Stimulated activated CD4-positive, alpha-beta T cell treated with anti-CD3 and anti-CD28 coated beads, Interleukin-4, amount 100 ng/mL, for 1 hour (primary cell): ENCODE measurements around the gene SERPINE1.
"Not testable (repeated sequence)": the region's sequence is repeated elsewhere in the genome, so short reads cannot be mapped to it uniquely, and the experiment has no call there.

Experiments used
- DNase-seq: peaks from one replicate; pipeline ENCODE4 v3.0.0-alpha.2; 2020

Gene SERPINE1

DNA sequence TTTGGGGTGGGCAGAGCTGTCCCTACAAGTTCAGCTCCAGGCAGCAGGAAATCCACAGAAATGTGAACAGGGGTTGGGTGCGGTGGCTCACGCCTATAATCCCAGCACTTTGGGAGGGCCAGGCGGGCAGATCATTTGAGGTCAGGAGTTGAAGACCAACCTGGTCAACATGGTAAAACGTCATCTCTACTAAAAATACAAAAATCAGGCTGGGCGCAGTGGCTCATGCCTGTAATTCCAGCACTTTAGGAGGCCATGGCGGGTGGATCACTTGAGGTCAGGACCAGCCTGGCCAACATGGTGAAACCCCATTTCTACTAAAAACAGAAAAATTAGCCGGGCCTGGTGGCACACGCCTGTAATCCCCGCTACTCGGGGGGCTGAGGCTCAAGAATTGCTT, 23.2 kb upstream of the SERPINE1 start:
- not testable (repeated sequence) for DNase-seq

- no peak for DNase-seq
Measured at GRCh38 chr7:101104193-101104713, 22.7 kb upstream of the SERPINE1 start.

- DNase-seq: no peak
Measured at GRCh38 chr7:101104799-101105198, 22.1 kb upstream of the SERPINE1 start.

- DNase-seq: not testable (repeated sequence)
Measured at GRCh38 chr7:101105248-101105647, 21.7 kb upstream of the SERPINE1 start.

DNA sequence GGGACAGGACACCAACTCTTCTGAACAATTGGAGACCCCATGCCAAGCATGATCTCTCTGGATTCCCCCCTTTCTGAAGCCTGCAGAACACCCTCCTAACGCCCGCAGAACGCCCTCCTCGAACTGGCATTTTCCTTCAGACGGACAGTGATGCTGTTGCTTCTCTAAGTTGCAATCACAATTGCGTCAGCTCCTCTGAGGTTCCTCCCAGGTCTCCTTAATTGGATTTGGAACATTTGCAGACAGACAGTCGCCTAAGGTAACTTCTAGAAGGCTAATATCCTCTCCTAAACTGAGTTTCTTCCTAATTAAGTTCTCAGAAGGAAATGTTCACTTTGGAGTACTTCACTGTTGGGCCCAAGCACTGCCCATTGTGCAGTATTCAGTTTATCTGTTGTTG, 20.5 kb upstream of the SERPINE1 start:
- DNase-seq: no peak

- DNase-seq: no peak
Measured at GRCh38 chr7:101108330-101108857, 18.5 kb upstream of the SERPINE1 start.

DNA sequence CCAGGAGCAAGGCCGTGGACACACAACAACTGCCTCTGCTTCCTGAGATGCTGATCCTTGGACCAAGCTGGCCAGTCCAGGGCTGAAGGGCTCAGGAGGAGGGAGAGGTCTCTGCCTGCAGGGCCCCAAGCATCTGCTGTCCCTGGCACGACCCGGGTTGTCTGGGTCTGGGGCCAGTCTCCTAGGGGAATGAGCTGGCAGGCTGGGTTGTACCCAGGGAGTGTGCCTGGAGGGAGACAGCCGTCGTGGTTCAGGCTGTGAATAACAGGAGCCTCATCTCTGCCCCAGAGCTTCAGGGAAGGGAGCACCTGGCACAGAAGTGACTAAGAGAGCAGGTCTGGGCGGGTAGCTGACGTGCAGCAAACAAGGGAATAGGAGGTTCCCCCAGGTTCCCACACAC, 17.9 kb upstream of the SERPINE1 start:
- DNase-seq: no peak

DNA sequence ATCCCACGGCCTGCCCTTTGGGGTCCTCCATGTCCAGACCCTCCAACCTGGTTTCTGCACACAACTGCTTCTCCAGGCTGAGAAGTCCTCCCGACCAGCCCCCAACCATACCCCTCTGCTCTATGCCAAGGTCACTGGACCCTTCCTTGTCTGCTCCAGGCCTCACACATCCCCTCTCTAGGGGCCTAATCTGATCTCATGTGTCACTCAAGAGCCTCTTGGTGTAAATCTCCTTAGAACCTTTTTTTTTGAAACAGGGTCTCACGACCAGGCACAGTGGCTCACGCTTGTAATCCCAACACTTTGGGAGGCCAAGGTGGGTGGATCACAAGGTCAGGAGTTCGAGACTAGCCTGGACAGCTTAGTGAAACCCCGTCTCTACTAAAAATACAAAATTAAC, 17.5 kb upstream of the SERPINE1 start:
- no peak for DNase-seq

DNA sequence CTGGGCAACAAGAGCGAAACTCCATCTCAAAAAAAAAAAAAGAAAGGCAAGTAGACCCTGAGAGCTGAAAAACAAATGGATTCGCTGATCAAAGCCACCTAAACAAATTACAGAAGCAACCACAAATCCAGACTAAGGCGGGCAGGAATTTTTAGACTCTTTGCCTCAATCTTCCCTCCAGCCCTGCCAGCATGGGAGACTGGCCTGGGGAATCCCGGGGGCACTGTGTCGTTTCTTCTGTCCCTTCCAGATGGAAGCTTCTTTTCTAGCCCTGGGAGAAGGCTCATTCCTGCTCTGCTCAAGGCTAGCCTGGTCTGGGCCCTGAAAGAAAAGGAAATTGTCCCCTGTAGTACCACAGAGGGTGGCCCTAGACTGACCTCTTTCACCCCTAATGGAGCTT, 15.6 kb upstream of the SERPINE1 start:
- no peak for DNase-seq

DNA sequence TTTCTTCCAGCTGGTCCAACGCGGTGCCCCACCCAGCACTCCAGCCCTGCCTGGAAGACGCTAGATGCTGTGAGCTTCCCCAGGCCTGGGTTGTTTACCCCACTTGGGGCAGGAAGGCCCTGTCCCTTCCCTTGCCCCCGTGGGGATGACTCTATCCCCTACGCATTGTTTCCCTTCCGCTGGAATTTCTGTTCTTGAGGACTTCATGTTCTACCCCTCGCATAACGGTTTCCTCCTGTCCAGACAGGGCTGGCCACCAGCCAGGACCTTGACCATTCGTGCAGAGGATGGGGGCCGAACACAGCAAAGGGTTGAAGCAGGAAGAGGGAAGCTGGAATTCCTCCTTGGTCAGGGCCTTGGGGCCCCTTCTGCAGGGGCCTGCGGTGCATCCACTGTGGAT, 14.7 kb upstream of the SERPINE1 start:
- DNase-seq: no peak

- DNase-seq: not testable (repeated sequence)
Measured at GRCh38 chr7:101113140-101113539, 13.8 kb upstream of the SERPINE1 start.

GRCh38 chr7:101113836-101114235, 13.1 kb upstream of the SERPINE1 start:
- no peak for DNase-seq

DNA sequence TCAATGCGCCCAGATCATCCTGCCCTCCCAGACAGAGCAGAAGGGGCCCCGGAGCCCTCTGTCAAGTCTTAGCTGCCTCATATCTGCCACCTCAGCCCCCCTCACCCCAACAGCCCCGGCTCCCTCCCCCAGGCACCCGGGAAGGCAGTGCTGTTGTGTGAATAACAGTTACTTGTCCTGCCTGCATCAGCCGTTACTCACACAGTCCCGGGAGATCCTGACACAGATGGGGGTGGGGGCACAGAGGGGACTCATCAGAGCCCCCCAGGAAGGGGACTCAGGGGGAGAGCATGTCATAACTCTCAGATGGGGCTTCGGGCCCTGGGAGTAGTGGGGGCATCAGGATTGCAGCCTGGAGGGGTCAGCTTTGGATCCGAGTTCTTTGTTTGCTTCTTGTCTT, 12.4 kb upstream of the SERPINE1 start:
- no peak for DNase-seq

- DNase-seq: no peak
Measured at GRCh38 chr7:101115215-101115614, 11.7 kb upstream of the SERPINE1 start.

GRCh38 chr7:101116898-101117297, 10.0 kb upstream of the SERPINE1 start:
- no peak for DNase-seq

DNA sequence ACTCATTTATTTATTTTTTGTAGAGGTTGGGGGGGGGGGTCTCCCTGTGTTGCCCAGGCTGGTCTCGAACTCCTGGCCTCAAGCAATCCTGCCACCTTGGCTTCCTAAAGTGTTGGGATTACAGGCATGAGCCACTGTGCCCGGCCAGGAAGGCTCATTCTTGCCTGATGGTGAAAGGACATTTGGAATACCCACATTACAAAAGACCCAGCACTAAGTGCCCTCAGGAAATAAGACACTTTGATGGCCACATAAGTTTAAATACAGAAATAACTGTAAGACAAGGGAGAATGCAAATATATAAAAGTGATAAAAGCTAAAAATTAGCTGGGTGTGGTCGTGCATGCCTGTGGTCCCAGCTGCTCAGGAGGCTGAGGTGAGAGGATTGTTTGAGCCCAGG, 8.0 kb upstream of the SERPINE1 start:
- DNase-seq: no peak

GRCh38 chr7:101119876-101120275, 7.0 kb upstream of the SERPINE1 start:
- no peak for DNase-seq

- no peak for DNase-seq
Measured at GRCh38 chr7:101120315-101120714, 6.6 kb upstream of the SERPINE1 start.

DNA sequence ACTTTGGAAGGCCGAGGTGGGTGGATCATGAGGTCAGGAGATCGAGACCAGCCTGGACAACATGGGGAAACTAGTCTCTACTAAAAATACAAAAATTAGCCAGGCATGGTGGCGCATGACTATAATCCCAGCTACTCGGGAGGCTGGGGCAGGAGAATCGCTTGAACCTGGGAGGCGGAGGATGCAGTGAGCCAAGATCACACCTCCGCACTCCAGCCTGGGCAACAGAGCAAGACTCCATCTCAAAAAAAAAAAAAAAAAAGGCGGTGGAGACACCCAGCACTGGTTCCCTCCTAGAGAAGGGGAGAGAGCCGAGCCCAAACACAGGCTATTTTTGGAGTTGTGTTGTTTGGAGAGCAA, 5.3 kb upstream of the SERPINE1 start:
- not testable (repeated sequence) for DNase-seq

GRCh38 chr7:101121991-101122932, 4.6 kb upstream of the SERPINE1 start:
- DNase-seq: no peak

GRCh38 chr7:101122933-101123702, 3.8 kb upstream of the SERPINE1 start:
- DNase-seq: no peak

DNA sequence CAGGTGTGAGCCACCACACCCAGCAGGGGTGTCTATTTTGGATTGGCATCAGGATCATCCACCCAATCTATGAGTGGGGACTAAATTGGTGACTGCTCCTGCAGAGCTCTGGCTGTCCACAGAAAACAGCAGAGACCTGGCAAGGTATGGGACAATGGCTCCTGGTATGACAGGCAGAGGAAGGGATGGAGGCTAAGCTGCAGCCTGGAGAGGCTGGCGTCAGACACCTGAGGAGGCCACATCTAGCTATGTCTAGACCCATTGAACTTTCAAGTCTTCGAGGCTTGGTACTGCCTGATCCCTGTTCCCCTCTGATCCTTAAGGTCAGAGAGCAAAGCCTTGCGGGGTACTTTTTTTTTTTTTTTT, 3.2 kb upstream of the SERPINE1 start:
- DNase-seq: no peak

DNA sequence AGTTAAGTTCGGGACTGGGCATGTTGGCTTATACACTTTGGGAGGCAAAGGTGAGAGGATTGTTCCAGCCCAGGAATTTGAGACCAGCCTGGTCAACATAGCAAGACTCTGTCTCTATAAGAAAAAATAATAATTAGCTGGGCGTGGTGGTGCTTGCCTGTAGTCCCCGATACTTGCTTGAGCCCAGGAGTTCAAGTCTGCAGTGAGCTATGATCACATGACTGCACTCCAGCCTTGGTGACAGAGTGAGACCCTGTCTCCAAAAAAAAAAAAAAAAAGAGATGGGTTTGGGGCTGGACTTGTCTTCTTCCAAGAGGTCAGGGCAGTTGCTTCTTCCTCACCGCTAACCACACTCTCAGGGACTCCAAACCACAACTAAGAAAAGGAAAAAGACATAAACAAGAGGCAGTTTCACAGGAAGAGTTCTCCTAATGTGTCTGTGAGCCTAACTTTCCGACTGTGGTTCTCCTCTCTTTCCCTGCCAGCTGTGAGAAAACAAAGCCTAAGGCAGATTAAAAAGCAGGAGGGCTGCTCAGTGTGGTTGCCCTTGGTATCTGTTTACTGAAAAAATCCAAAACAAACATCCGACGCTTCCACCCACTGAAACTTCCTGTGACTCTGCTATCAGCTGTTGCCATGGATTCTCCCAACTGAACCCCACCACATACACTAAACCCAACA, 2.4 kb upstream of the SERPINE1 start:
- no peak for DNase-seq
